Measurements from ENCODE around the gene KRTAP21-3.
"Not testable (repeated sequence)": the region's sequence is repeated elsewhere in the genome, so short reads cannot be mapped to it uniquely, and the experiment has no call there.

KRTAP21-3 gene, protein sequence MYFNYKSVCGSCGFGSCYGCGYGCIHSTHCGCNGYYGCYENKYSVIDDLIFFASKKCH

DNA sequence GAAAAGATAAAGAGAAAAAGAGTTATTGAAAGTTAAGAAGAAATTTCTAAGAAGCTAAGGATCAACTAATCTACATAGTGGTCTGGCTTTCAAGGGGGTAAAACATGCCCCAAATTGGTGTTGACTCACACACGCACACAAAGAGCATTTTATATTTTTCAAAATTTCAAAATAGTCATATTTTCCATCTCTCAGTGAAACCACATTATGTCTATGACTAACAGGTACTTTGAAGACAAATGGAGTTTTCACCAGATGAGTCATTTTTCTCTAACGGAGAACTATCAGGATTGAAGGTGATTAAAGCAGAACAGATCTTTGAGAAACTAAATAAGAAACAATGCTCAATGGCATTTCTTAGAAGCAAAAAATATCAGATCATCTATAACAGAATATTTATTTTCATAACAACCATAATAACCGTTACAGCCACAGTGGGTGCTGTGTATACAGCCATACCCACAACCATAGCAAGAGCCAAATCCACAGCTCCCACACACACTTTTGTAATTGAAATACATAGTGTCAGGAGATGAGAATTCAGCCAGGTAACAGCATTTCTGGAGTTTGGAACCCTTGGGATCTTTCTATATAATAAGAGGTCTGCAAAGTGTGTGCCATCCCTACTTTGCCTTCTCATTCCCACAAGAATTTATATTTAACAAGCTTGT lies at the start of gene KRTAP21-3:
Gene KRTAP21-3 (minus strand): TSS at position 539 of the 671 bp plus-strand sequence. CDS start 18 bp downstream, at position 521.
- no peak for DNase-seq

DNA sequence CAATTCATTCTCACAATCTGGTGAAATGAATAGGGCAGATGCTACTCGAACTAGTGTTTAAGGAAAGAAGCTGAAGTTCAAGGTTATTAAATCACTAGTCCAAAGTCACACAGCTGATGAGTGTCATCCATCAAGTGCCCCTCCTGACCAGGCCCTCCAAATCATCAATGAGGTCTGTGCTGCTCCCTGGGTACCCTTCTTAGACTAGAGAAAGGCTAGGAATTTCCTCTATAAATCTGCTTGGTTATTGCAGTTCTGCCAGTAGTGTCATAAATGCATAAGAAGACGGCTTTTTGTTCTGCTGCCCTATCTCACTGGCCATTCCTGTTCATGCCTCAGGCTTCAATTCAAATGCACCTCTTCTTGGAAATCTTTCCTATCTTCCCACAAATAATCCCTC lies 42.2 kb upstream of the KRTAP21-3 start:
- DNase-seq: no peak

DNA sequence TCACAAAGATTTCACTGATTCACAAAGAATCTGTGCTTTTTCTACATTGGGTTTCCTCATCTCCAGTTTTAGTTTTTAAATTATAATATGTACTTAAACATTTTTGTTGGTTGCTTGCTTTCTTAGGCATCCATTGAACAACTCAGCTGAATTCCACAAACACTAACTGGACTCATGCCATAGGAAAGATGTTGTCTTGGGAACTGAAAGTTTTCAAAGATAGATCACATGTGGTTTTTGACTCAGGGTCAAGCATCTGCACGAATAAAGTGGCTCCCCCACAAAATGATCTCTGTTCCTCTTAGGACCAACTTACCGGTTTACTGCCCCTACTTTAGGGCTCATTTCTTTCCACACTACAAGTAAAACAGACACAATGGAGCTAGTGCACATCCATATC lies 39.7 kb upstream of the KRTAP21-3 start:
- no peak for DNase-seq

DNA sequence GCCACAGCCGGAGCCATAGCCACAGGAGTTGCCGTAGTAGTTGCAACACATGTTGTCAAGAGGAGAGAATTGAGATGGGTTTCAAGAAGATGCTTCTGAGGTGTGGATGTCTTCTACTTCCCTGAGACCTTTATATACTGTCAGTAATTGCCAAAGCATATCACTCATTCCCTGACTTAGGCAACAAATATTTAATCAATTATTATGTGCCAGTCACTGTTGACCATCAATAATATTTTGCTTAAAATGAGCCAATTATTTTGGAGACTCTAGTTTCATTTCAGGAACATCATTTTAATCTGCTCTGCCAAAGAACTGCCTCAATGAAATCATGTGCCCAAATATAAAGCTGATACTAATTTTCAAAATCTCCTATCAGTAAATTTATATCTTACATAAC lies 36.8 kb upstream of the KRTAP21-3 start, which contains the start of gene KRTAP21-1:
Gene KRTAP21-1 (minus strand): TSS at position 101 of the 400 bp plus-strand sequence. CDS start 50 bp downstream, at position 51.
- DNase-seq: not testable (repeated sequence)

DNA sequence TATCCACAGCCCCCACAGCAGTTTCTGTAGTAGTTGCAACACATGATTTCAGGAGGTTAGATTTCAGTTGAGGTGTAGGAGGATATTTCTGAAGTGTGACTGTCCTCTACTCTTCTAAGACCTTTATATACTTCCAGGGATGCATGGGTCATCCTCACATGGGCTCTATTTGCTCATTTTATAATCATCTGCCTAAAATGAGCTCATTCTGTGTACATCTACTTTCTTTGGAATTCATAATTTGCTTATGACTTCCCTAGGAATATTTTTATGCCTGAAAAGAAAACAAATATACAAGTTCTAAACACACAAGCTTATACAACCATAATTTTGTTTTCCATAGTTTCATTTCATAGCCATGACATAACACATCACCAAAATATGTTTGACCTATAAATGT lies 28.6 kb upstream of the KRTAP21-3 start, which contains the start of gene KRTAP21-2:
Gene KRTAP21-2 (minus strand): TSS at position 101 of the 400 bp plus-strand sequence. CDS start 57 bp downstream, at position 44.
- no peak for DNase-seq

DNA sequence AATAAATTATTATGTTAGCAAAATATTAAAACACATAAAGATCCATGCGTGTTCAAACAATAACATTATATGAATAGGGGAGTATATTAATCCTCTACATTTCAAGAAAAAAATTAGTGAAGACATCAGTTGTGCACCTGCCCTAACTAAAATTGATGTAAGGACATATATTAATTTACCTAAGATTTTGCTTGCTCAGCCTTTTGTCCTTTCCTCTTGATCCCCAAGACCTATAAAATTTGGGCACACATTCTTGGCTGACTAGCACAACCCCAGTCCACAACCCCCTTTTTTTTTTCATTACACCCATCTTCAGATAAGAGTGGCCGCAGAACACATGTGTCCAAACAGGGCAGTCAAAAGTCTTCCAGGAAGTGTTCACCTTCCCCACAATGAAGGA lies 21.9 kb upstream of the KRTAP21-3 start:
- no peak for DNase-seq

DNA sequence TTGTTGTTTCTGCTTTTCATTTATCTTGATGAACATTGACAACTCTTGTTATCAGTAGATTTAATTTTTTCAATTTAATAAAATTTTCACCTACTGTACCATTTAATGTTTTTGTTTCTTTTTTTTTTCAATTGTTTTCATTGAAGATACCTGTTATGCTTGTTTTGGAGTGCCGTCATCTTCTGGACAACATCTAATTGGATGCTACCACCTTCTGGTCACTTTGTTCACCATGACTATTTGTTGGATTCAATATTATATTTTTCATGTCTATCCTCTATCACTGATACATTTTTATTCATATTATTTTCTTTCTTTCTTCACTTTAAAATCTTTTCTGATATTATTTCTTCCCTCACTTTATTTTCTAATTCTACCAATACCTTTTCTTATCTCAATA lies 14.4 kb upstream of the KRTAP21-3 start:
- DNase-seq: no peak

DNA sequence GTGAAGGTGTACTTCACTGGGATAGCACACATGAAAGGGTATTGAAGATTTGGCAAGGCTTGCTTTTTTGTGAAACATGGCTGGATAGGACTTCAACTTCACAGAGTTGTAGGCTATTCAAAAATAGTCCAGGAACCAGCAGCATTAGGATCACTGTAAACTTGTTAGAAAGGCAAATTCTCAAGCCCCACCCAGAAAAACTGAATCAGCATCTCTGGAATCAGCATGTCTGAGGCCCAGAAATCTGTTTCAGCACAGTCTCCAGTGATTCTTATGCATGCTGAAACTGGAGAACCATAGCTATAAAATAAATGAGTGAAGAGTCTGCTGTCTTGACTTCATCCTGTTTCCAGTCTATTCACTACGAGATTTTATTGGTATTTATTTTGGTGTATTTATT lies 8.1 kb upstream of the KRTAP21-3 start:
- no peak for DNase-seq

DNA sequence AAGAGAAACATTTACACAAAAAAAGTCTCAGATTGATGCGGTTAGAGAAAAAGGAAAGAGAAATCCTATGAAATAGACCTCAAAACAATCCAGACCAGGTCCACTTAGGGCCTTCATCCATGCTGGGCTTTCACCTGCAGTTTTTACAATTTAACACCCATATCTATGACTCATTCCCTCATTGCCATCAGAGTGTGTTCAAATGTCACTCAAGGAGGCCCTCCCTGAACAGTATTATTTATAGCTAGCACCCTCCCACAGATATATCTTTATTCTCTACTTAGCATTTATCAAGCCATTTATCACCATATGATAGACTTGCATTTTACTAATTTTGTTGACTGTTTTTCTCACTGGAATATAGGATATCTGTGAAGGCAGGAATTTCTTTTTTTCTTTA lies 824 bp upstream of the KRTAP21-3 start:
- DNase-seq: no peak

DNA sequence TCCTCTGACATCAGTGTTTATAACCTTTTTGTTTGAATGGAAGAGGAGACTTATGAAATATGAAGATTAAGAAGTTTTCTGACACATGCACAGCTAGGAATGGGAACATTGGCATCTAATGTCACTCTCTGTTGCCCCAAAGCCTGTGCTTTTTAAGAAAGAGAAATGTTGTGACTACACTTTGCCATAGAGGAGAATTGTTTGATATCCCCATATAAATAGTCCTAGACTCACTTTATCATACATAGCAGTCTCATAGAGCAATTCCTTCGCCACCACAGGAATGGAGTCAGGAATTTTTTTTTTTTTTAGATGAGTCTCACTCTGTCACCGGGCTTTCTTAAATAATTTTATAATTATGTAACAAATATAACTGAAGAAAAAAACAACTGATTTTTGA lies 1.5 kb downstream of the KRTAP21-3 start:
- DNase-seq: no peak

DNA sequence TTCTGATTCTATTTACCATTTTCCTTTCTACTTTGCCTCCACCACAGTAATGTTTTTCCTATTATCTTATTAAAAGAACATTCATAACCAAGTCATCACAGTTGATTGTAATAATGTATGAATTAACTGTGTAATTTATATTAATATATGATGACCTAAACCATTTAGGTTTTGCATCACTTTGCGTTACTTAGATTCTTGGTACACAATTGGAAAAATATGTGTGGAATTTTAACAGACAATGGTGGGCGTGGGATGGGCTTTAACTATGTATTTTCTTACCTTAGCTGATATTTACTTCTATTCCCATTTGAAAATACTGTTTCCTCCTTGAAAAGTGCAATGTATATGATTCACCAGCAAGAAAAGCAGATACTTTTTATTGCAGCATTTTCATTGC lies 3.6 kb downstream of the KRTAP21-3 start:
- no peak for DNase-seq

DNA sequence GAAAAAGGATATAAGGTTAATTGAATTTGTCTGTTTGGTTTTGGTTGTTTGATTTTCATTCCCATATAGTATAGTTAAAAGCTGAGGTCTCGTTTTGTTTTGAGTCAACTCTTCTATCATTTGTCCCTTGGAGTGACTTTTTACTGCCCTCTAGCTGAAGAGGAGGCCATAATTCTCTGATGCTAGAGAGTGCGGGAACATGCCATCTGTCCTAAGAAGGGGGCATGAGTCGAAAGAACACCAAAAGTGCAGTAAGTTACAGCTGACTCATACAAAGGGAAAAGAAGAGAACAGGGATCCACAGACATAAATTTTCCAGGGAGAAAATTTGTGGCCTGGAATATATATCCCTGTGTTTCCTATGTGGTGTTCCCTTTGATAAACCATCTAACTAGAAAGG lies 4.1 kb downstream of the KRTAP21-3 start:
- no peak for DNase-seq

DNA sequence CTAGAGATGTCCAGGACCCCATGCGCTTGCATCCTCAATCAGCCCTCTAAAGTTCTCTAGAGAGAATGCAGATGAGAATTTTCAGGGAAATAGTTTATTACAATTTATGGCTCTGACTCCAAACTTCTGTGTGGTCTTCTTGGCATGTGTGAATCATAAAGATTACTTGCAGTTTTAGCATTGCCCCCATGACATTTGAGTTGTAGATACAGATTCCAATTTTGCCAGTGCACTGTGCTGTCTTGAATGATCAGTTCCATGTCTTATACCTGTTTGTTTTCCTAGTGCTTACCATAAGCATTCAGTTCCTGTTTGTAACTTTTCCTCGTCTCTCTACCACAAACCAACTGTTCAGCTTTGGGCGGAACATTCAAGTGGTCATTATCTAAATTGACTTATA lies 4.8 kb downstream of the KRTAP21-3 start:
- DNase-seq: no peak

DNA sequence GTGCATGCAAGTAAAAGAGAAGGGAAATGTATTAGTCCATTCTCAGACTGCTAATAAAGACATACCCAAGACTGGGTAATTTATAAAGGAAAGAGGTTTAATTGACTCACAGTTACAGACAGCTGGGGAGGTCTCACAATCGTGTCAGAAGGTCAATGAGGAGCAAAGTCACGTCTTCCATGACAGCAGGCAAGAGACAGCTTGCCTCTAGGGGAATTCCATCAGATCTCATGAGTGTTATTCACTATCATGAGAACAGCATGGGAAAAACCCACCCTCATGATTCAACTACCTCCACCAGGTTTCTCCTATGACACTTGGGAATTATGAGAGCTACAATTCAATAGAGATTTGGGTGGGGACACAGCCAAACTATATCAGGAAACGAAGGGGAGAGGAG lies 8.1 kb downstream of the KRTAP21-3 start:
- no peak for DNase-seq

DNA sequence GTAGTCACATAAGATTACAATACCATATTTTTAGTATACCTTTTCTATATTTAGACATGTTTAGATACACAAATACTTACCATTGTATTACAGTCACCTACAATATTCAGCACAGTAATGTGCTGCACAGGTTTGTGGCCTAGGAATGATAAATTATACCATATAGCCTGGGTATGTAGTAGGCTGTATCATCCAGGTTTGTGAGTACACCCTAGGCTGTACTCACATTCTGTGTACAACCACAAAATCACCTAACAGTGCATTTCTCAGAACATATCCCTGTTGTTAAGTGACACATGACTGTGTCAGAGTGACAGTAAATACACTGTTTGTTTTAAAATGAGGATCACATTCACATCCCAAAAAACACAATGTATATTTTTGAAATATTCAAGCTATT lies 11.2 kb downstream of the KRTAP21-3 start:
- DNase-seq: no peak

DNA sequence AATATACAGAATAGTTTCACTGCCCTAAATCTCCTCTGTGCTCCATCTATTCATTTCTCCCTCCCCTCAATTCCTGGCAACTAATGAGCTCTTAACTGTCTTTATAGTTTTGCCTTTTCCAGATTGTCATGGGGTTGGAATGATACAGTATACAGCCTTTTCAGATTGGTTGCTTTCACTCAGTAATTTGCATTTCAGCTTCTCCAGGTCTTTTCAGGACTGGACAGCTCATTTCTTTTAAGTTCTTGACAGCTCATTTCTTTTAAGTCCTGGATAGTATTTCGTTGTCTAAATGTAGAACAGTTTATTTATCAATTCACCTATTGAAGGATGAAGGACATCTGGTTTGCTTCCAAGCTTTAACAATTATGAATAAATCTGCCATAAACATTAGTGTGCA lies 22.6 kb downstream of the KRTAP21-3 start:
- no peak for DNase-seq

DNA sequence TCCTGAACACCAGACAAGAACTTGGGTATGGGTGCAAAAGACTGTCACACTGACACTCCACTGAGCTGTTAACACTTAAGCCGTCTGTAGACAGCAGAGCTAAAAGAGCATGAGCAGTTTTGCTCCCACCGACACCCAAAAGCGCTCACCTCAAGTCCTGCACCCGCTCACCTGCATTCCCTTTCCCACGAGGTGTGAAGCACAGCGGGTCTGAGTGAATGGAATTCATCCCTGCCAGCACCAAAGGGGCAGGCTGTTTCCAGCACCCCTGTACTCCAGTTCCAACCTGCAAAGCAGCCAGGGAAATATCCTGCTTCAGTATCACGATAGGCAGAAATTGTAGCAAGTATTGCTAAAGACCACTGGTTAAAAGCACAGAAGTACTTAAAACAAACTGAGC lies 28.8 kb downstream of the KRTAP21-3 start:
- DNase-seq: no peak

DNA sequence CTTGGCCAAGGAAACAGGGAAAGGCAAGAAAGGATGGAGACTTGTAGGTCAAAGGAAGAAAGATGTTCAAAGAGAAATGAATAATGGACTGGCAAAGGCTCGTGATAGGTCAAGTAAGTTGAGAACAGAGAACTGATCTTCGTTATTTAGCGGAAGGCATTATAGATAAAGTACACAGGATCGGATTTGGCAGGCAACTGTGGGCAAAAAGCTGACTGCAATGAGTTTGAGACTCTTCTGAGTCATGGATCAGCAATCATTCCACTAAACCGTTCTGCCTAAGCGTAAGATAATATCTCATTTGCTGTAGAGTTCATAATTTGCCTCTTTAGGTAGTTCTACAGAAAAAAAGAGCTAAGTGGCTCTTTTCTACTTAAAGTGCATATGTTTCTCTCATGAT lies 34.1 kb downstream of the KRTAP21-3 start:
- DNase-seq: no peak

DNA sequence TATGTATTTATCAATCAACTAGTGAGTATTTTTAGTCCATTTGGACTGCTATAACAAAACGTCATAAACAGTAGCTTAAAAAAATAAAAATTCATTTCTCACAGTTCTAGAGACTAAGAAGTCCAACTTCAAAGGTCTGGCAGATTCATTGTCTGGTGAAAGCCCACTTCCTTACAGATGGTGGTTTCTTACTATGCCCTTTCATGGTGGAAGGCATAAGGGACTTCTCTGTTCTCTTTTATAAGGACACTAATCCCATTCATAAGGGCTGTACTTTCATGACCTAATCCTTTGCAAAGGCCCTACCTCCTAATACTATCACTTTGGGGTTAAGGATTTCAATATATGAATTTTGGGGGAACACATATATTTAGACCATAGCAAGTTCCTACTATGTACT lies 38.0 kb downstream of the KRTAP21-3 start:
- DNase-seq: no peak

DNA sequence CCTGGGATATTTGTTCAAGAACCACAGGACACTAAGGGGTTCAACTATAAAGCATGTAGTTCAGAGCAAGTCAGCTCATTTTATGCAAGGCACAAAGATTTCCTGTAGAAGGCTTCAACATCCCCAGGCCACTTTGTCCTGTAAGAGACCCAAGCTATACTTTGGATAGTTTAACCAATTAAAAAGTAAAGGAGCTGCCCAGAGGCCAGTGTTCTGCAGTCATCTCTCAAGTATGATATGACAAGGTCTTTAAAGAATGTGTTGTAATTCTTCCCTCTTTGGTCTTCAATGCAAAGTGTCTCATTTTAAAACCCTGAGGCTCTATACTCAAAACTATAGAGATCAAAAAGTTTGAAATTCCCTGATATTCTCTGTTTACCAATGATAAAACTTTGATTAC lies 41.8 kb downstream of the KRTAP21-3 start:
- DNase-seq: no peak

DNA sequence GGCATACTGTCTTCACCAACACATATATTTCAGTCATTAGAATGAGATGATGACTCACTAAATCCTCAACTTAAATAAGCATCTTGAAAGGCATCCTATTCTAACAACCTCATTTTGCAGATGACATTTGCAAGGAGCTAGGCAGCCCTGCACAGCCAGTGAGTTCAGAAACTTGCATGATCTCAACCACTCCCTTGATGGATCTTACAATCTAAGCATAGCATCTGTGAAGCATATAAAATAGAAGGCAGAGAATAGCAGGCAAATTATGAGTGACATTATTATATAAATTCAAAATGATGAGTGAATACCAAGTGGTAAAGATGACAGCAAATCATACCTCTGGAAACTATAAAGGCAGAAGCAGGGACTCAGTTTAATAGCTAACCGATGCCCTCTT lies 44.3 kb downstream of the KRTAP21-3 start:
- DNase-seq: no peak

DNA sequence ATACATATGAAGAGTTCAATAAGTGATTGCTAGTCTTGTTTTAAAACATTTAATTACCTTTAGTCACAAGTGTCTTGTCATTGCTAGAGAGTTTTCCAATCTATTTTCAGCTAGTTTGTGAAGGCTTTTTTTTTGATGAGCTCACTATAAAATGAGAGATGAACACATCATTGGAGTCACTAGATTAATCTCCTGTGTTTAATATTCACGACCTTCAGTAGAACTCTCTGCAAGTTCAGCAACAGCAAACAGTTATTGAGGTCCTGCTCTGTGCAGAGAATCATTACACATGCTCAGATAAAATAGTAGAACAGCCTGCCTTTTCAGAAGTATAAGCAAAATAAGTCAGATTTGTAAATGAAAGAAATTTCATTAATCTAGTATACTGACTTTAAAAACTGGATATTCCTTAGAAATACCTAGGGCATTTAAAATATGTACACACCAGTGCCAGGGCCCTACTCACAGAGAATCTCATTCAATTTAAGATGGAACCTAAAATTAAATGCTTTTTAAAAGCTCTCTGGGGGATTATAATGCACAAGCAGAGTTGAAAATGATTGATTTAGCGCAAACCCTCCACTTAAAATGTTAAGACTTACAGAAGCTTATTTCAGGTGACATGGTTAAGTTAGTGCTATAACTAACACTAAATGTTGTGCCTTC lies 45.5 kb downstream of the KRTAP21-3 start:
- no peak for DNase-seq

DNA sequence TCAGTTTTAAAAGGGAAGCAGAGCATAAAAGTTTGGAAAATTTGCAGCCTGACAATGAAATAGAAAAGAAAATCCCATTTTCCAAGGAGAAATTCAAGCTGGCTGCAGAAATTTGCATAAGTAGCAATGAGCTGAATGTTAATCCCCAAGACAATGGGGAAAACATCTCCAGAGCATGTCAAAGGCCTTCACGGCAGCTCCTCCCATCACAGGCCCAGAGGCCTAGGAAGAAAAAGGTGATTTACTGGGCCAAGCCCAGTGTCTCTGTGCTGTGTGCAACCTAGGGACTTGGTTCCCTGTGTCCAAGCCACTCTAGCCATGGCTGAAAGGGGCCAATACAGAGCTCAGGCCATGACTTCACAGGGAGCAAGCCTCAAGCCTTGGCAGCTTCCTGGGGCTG lies 49.8 kb downstream of the KRTAP21-3 start:
- no peak for DNase-seq

Data from CD4-positive, alpha-beta T cell treated with Interferon gamma for 1 hour (primary cell).